Kasumi-1 (cell line): ENCODE measurements around the gene PLIN4.
"Not testable (repeated sequence)": the region's sequence is repeated elsewhere in the genome, so short reads cannot be mapped to it uniquely, and the experiment has no call there.

ENCODE experiments used
- DNase-seq, 2 experiments: peaks; one replicate each; lab custom pipeline; 2025; lab: John Stamatoyannopoulos, UW

PLIN4 gene

DNA sequence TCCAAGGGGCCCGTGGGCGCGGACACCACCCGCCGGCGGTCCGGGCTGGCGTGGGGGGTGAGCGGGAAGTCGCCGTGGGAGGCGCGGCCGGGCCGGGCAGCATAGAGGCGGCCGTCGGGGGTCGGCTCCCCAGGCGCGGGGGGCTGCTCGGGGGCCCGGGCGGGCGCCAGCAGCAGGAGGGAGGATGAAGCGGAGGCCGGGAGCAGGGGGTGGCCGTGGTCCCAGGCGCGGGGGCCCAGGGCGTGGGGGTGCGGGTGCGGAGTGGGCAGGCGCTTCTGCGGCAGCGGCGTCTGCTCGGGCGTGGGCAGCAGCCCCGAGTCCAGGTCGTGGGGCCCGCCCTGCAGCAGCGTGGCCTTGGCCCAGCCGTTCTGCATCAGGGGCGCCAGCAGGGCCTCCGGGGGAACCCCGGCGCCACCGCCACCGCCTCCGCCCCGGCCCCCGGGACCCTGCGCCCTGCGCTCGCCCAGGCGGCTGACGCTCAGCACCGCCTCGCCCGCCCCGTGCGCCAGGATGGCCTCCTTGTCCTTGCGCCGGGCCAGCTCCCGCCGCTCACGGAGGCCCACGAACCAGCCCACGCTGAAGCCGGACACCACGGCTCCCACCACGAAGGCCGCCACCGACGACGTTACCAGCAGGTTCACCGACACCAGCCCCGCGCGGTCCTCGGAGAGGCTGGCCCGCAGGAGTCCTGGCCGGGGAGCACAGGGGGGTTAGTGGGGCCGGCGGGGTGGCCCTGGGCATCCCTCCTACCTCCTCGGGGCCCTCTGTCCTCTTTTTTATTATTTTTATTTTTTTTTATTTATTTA is 25.8 kb upstream of the PLIN4 start:
- DNase-seq: no peak

DNA sequence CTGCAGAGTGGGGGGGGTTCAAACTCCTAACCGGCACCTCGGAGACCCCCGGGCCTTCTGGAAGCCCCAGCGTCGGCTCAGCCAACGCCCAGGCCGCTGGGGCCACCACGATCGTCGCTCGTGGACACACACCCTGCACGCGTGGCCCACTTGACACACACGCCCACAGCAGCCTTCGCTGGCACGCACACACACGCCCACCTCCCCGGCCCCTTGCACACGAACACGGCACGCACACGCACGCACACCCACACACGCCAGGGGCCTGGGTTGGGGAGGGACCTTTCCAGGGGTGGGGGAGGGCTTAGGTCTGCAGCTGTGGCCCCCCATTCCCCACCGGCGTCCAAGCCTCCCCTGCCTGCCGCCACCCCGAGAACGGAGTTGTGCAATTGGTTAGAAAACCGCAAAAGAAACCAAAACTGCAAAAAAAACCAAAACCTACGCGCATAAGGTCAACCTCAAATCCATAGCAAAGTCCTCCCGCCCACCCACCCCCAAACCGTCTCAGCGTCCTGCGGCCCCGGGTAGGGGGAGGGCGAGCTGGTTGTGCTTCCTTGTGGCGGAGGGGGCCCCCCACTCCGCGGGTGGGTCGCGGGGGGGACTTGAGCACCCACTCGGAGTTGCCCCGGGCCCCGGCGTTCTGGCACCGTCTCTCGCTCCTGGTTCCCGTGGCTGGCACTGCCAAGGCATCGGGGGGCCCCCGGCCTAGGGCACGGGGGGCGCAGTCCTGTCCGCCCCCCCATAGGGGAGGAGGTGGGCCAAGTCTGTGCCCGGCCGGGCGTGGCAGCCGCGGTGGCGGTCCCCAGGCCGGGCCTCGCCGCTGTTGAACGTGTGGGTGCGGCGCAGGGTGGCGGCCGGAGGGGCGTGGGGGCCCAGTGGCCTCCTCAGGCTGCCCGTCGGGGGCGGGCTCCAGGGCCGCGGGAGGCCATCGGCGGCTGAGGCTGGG is 24.9 kb upstream of the PLIN4 start:
- no peak for DNase-seq

DNA sequence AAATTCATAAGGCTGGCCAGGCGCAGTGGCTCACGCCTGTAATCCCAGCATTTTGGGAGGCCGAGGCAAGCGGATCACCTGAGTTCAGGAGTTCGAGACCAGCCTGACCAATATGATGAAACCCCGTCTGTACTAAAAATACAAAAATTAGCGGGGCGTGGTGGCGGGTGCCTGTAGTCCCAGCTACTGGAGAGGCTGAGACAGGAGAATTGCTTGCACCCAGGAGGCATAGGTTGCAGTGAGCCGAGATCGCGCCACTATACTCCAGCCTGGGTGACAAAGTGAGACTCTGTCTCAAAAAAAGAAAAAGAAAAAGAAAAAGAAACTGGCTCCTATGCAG is 23.5 kb upstream of the PLIN4 start:
- DNase-seq: not testable (repeated sequence)

DNA sequence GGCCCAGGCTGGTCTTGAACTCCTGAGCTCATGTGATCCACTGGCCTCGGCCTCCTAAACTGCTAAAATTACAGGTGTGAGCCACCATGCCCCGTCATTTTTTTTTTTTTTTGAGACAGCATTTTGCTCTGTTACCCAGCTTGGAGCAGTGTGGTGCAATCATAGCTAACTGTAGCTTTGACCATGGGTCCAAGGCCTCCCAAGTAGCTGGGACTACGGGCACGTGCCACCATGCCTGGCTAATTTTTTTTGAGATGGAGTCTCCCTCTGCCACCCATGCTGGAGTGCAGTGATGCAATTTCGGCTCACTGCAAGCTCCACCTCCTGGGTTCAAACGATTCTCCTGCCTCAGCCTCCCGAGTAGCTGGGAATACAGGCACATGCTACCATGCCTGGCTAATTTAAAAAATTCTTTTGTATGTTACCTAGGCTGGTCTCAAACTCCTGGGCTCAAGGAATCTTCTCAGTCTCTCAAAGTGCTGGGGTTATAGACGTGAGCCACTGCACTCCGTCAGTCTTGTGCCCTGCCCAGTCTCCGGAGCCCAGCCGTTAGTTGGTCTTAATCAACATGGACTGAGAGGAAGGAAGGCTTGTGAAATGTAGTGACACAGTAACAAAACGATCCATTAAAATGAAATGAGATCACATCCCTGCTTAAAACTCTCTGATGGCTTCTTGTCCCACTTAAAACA is 23.0 kb upstream of the PLIN4 start:
- DNase-seq: peak in 1 of 2 experiments; percentile 35

DNA sequence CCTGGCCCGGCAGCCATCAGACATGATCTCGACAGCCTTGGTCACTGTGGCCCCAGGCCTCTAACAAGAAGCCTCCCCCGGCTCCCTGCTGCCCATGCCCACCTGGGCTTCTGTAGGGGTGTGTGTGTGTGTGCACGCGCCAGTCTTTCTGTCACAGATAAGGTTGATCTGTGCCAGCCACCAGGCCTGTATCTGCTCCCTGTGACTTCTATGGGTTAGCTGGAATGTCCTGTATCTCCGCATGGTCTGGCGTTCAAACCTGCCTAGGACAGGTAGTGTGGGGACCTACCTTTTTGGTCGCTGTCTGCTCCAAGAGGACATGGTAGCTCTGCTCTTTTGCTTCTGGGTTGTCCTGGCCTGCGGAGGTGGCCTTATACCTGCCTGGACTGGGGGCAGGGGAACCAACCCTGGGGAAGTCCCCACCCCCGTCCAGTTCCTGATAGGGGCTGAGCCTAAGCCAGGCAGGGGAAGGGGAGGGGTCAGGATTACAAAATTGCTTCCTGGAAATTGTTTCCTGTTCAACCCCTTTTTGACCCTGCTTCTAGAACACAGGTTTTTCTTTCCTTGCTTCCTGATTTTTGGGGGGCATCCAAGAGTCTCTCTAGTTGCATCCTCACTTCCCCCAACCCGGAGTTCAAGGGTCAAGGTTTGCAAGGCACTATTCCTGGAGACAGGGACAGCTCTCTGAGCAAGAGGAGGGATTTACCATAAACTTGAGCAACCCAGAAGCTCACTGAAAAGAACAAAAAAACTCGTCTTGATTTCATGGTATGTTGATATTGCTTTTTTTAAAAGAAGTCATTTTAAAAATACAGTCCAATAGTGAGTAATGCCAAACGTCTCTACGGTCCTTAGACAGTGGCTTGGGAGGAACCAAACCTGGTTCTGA is 21.7 kb upstream of the PLIN4 start, which contains the start of gene LRG1:
Gene LRG1, minus strand, starts transcription at position 344 of the 889 bp plus-strand sequence. Its CDS starts 23 bp downstream, at position 321.
- peak; percentile 57 to 65 for DNase-seq

DNA sequence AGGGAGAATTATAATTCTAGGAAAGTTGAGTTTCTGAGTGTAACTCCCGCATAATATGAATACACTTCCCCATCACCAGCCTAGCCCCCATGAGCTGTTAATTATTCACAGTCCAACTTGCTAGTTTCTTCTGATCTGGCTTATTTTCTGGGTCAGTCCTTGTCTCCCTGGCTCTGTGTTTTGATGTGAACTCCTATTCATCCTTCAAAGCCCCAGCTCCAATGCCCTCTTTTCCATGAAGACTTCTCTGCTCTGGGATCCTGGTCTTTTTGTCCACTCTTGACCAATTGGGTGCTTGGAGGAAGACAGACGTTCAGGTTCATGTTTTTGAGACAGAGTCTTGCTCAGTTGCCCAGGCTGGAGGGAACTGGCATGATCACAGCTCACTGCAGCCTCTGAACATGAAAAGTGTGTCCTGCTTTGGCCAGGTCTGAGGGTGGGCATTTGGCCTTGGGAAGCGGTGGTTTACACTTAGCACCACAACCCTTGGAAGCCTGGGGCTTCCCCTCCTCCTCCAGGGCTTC is 20.9 kb upstream of the PLIN4 start:
- DNase-seq: no peak

DNA sequence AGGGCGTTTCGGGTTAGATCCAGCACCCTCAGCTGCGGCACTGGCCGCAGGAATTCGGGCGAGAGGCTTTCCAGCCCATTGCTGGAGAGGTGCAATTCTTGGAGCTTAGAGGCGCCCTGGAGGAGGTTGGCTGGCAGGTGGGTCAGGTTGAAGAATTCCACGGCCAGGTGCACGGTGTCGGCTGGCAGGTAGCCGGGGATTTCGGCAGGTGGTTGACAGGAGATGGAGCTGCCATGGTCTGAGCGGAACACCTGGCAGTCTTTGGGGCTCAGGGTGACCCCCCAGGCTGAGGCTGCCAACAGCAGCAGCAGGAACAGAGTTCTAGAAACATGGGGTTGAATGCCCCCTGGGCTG is 20.3 kb upstream of the PLIN4 start:
- DNase-seq: no peak

DNA sequence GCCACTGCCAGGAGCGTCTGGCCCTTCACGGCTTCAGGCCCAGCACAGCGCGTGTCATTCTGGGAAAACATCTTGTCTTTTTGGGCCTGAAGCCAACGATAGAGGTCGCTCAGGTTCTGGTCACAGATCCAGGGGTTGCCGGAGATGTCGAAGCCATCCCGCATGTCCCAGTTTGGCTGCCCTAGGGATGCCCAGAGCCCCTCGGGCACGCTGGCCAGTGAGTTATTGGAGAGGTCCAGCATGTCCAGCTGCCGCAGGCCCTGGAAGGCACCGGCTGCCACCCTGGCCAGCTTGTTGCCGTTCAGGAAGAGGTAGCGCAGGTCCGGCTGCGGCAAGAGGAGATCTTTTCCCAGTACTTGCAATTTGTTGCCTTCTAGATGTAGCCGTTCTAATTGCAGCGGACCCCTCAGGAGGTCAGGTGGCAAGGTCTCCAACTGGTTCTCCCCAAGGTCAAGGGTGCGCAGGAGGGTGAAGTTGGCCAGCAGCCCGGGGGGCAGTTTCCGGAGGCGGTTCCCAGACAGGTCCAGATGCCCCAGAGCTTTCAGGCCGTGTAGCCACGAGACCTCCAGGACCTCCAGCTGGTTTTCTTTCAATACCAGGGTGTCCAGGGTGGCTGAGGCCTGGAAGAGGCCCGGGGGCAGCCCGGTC is 19.8 kb upstream of the PLIN4 start:
- no peak for DNase-seq

DNA sequence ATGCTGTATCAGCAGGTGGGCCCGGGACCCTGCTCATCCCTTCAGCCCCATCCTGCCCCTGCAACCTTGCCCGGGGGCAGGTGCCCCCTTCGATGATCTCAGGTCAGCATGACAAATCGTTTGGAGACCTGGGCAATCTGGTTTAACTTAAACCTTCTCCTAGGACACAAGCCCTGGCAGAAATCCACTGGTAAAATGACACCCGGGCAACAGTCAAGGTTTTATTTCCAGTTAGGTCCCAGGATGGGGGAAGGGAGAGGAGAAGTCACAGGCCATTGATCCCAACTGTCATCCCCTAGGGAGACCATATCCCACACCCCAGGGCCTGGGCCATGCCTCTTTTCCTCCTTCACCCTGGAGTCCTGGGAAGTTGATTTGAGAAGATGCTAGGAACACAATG is 18.5 kb upstream of the PLIN4 start:
- no peak for DNase-seq

DNA sequence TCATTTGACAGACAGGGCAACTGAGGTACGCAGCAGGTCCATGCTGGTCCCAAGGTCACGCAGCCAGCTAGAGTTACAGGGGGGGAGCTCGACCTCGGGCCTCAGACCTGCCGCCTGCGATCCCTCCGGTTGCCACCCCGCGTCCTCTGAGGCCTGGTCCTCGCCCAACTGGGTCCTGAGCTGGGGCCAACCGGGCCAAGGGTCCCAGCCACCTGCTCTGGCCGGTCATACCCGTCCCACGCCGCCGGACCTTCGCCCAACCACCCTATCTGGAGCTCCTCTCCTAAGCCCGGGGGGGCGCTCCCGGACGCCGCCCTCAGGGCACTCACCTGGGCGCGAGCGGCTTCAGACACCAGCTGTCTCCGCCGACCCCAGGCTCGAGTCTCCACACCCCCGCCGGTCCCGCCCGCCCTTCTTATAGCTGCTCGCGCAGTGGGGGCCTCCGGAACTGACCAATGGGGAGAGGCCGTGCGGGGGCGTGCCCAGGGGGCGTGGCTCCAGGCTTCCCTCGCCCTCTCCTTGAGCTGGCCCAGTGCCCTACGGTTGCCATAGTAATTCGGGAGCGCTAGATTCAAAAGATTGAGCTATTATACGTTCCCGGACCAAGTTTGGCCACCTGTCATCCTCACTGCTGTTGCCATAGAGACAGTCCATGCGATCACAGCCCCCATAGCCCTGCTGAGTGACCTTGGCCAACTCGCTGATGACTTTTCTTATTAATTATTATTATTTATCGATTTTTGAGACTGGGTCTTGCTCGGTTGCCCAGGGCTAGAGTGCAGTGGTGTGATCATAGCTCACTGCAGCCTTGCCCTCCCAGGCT is 16.8 kb upstream of the PLIN4 start, which contains the start of gene PLIN5:
Gene PLIN5, minus strand, starts transcription at position 389 of the 823 bp plus-strand sequence. CDS start 1,150 bp downstream, outside the sequence.
- DNase-seq: no peak

DNA sequence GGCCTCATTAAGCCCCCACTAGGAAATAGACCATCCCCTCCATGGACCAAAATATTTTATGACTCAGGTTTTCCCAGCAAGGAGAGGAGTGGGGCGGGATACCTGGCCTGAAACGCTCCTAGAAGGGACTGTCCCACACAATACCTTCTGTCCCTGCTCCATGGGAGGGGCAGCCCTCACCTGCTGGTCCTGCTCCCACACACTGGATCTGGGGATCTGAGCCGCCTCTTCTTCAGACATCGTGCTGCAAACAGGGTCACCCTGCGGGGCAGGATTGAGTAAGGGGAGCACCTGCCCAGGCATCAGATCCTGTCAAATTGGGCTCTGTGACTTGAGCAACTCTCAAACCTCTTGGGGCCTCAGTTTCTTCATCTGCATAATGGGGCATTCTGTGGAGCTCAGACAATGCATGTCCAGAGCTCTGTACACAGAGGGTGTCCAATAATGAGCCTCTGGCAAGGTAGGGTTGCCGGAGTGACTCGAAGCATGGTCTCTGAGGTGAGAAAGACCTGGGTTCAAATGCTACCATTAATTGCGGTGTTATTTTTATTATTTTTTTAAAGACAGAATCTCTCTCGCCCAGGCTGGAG is 15.6 kb upstream of the PLIN4 start:
- no peak for DNase-seq

DNA sequence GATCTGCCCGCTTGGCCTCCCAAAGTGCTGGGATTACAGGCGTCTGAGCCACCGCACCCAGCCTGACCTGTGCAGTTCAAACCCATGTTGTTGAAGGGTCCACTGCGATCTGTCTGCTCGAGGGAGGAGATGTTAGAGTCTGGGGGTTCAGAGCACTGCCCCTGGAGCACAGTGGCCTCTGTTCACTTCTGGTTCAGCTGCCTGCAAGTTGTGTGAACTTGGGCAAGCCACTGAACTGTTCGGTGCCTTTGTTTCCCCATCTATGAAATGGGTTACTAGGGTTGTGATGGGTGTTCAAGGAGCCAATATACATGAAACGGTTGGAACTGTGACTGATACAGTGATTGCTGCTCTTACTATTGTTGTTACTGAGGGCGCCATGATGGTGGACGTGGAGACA is 15.0 kb upstream of the PLIN4 start:
- no peak for DNase-seq

DNA sequence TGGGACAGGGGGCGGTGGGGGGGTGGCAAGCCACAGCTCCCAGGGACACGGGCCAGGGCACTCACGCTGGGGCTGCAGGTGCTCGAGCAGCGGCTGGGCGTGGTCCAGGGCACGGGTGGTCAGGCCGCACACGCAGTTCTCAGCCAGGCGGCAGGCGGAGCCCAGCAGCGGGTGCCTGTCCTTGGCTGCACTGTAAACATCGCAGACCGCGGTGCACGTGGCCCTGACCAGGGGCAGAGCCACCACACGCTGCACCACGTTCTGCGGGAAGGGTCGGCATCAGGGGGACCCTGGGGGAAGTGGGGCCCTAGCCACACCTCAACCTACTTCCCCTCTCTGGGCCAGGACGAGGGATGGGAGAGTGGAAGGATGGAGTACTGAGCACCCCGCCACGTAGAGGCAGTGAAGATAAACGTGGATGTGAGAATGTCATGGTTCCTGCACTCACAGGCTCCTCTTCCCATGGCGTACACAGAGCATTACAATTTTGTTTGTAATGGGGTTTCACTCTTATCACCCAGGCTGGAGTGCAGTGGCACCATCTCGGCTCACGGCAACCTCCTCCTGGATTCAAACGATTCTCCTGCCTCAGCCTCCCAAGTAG is 13.4 kb upstream of the PLIN4 start:
- no peak for DNase-seq

DNA sequence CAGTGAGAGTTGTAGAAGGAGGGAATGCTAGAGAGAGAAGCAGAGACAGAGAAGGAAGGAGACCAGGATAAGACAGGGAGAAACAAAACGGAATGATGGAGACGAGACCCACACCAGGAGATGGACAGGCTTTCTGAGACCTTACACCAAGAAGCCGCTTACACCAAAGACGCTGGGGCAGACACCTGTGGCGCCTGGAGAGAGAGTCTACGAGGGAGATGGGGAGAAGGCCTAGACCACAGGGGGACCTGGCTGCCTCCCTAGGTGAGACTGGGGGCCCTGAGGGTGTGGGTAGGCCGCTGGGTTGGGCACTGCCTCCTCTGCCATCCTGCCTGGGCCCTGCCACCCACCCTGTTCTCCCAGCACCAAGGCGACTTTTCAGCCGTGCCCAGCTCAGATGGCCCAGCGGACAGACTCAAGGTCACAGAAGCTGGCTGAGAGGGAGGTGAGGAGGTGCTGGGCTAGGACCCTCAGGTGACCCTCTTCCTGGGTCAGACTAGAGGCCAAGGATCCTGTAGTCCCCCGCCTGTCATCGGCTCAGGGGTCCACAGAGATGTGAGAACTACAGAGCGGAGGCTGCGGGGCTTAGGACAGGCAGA is 11.7 kb upstream of the PLIN4 start:
- DNase-seq: no peak

DNA sequence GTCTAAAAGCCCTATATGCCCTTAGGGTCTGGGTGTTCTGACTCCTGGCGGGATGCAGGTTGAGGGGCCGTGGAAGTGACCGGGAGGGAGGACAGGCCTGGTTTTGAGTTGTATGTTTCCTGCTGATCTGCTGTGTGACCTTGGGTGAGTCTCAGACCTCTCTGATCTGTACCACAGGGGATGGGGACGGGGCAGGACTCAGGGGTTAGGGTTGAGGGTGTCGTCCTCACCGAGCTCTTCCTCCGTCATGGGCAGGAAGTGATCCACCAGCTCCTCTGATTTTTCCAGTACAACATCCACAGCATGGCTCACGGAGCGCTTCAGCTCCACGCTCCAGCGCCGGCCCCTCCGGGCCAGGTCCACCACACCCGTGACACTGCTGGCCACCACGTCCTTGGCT is 10.6 kb upstream of the PLIN4 start:
- no peak for DNase-seq

DNA sequence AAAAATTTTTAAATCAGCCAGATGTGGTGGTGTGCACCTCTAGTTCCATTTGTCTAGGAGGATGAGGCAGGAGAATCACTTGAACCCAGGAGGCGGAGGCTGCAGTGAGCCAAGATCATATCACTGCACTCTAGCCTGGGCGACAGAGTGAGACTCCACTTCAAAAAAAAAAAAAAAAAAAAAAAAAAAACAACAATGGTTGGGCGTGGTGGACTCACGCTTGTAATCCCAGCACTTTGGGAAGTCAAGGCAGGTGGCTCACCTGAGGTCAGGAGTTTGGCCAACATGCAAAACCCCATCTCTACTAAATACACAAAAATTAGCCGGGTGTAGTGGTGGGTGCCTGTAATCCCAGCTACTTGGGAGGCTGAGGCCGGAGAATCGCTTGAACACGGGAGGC is 9.1 kb upstream of the PLIN4 start:
- not testable (repeated sequence) for DNase-seq

DNA sequence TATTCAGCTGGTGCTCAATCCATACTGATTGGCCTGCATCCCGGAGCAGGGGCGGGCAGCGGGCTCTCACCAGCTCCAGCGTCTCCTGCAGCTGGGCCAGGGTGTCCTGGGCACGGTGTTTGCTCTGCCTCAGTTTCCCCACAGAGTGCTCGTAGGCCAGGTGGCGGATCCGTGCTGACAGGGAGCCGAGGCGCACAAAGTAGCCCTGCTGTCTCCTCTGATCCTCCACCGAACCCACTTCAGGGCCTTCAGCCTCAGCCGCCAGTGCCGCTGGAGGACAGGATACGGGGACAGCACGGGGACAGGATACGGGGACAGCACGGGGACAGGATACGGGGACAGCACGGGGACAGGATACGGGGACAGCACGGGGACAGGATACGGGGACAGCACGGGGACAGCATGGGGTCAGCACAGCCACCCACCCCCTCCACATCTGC is 7.3 kb upstream of the PLIN4 start:
- DNase-seq: no peak

DNA sequence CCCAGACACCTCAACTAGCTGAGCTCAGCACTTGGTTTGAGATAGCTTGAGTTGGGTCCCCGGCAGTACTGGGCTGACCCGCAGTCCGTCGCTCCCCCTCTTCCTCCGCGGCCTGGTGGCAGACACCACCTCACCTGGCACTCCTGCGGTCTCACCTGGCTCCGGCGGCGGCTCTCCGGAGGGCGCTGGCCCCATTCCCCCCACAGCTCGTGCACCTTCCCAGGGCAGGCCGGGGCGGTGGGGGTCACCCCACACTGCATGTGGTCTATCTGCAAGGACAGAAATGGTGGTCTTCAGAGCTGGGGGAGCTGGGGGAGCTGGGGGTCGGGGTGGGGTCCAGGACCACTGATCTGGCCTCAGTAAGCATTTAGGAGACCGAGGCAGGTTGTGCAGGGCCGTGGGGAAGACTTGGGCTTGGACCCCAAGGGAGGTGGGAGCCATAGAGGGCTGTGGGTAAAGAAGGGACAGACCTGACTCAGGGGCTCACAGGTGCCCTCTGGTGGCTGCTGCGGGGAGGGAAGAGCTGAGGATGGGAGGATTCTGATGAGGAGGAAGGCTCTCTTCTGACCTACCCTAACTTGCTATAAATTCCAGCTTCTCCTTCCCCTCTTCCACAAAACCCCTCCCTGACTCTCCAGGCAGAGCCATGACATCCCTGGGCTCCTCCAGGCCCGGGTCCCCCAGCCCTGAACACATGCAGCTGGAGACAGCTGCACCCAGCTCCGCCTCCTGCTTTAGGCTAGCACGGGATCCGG is 6.7 kb upstream of the PLIN4 start:
- DNase-seq: peak; percentile 36 to 52
